ENCODE data around the gene ASTN2. TPM values are rescaled to one million over a fixed set of nuclear protein-coding genes. Genes with fewer than 3 reads are reported as not detected.
A peak's percentile ranks its signal among the peaks of the same experiment; 100 is the strongest.
"Not testable (repeated sequence)": the region's sequence is repeated elsewhere in the genome, so short reads cannot be mapped to it uniquely, and the experiment has no call there.

The ASTN2 gene
- total and polyA plus RNA-seq, 4 donors = 0.57 to 2.9 (median 1.4) TPM

DNA sequence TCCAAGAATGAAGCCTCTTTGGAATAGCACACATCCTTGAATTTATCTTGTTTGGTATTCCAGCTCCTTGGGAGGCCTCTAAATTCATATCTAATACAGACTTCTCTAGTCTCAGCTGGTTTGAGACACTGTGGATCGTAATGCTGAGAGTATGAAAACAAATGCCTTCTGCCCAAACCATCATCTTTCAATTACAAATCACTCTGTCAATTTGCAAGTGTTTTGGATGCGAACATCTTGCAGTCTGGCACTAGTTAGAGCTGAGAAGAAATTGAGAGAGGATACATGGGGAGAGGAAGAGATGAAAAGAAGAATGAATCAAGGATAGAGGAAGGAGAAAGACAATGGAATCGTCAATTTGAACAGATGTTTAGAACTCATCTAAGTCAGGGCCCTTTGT, 342.6 kb downstream of the ASTN2 start:
- H3K9ac ChIP-seq (ENCODE audit: low read depth in 1 of 2, low read length in 2 of 2) = no peak overlapping the region
- H3K4me1 ChIP-seq (ENCODE audit: control insufficient read depth in 4 of 4, insufficient read depth in 4 of 4, low read length in 3 of 4) = no peaks in the 10 kb centered on the region
- TF ChIP-seq EGR1 (IDR thresholded peaks at IDR 0.05; ENCODE audit: low read depth in 2 of 2) (no peak), YY1 (IDR thresholded peaks at IDR 0.05) (no peak), FOXA2 (IDR thresholded peaks at IDR 0.05) (no peak), SP1 (IDR thresholded peaks at IDR 0.05) (no peak), JUND (IDR thresholded peaks at IDR 0.05) (no peak), HNF4A (conservative IDR thresholded peaks at IDR 0.05) (no peak), RAD21 (IDR thresholded peaks at IDR 0.05) (no peak), RXRA (IDR thresholded peaks at IDR 0.05) (no peak), GABPA (IDR thresholded peaks at IDR 0.05 in 1 of 2, conservative IDR thresholded peaks at IDR 0.05 in 1 of 2) (no peak)
- TF ChIP-seq, protein P1, sequence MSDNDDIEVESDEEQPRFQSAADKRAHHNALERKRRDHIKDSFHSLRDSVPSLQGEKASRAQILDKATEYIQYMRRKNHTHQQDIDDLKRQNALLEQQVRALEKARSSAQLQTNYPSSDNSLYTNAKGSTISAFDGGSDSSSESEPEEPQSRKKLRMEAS (IDR thresholded peaks at IDR 0.05) = no peak
- TF ChIP-seq, protein P2, sequence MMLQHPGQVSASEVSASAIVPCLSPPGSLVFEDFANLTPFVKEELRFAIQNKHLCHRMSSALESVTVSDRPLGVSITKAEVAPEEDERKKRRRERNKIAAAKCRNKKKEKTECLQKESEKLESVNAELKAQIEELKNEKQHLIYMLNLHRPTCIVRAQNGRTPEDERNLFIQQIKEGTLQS (IDR thresholded peaks at IDR 0.05) = no peak
- H3K36me3 ChIP-seq (ENCODE audit: control insufficient read depth in 4 of 4, insufficient read depth in 3 of 4, low read depth in 1 of 4, low read length in 3 of 4) = no peaks in the 10 kb centered on the region
- DNase-seq (ENCODE audit: low spot score) = no peak
- no peak overlapping the region for H3K4me3 ChIP-seq (ENCODE audit: low read depth in 1 of 3, low read length in 3 of 3)
- no peak overlapping the region for H3K27ac ChIP-seq (ENCODE audit: low read depth in 1 of 2, low read length in 2 of 2)
- H3K9me3 ChIP-seq (ENCODE audit: control insufficient read depth in 4 of 4, low read length in 3 of 4) = no peaks in the 10 kb centered on the region
- 76% methylated on average over 3 of the region's 3 CpGs for WGBS
- no peaks in the 10 kb centered on the region for H3K27me3 ChIP-seq (ENCODE audit: control insufficient read depth in 4 of 4, insufficient read depth in 4 of 4, low read length in 3 of 4)

DNA sequence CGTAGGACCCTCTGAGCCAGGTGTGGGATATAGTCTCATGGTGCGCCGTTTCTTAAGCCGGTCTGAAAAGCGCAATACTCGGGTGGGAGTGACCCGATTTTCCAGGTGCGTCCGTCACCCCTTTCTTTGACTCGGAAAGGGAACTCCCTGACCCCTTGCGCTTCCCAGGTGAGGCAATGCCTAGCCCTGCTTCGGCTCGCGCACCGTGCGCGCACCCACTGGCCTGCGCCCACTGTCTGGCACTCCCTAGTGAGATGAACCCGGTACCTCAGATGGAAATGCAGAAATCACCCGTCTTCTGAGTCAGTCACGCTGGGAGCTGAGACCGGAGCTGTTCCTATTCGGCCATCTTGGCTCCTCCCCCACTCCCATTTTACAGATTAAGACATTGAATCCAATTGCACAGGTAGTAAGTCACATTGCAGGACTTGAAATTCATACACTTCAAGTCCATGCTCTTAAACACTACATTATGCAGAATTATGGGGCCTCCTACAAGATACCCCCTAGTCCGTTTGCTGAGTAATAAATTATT, 343.1 kb downstream of the ASTN2 start:
- H3K9me3 ChIP-seq (ENCODE audit: control insufficient read depth in 4 of 4, low read length in 3 of 4); H3K9ac ChIP-seq (ENCODE audit: low read depth in 1 of 2, low read length in 2 of 2); H3K36me3 ChIP-seq (ENCODE audit: control insufficient read depth in 4 of 4, insufficient read depth in 3 of 4, low read depth in 1 of 4, low read length in 3 of 4); DNase-seq (ENCODE audit: low spot score); H3K27ac ChIP-seq (ENCODE audit: low read depth in 1 of 2, low read length in 2 of 2); H3K4me3 ChIP-seq (ENCODE audit: low read depth in 1 of 3, low read length in 3 of 3); H3K4me1 ChIP-seq (ENCODE audit: control insufficient read depth in 4 of 4, insufficient read depth in 4 of 4, low read length in 3 of 4); H3K27me3 ChIP-seq (ENCODE audit: control insufficient read depth in 4 of 4, insufficient read depth in 4 of 4, low read length in 3 of 4): not testable (repeated sequence)
- WGBS = 76% methylated on average over 24 of the region's 24 CpGs

DNA sequence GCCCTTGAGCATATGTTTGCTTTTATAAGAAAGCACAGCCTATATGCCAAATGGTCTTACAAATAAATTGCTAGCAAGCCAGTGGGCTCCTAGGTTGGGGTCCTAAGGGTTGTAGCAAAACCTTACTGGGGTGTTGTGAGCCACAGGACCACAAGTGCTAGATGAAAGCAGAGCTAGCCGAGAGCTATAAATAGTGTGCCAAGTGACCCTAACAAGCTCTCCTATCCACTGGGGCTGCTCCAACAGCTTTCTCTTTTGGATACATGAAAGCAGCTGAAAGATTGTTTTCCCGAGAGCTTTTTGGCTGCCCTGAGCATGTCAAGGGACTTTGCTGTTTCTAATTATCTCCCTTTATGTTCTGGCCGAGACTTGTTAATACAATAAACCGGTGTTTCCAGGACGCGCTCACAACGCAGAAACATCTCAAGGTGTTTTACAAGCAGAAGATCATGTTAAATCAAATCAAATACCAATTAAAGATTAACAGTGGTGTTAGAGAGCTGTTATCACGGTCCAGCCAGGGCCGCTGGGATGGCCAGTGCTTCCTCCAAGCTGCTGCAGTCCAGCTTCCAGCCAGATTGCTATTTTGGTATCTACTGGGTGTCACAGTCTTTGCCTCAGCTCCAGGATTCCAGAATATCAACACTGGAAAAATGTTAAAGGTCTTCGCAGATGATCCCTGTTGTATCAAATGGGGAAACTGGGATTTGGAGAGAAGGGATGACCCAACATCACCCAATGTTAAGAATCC, 351.0 kb downstream of the ASTN2 start:
- Histone ChIP-seq H3K4me3 (ENCODE audit: low read depth in 1 of 3, low read length in 3 of 3) (no peak overlapping the region), H3K27me3 (ENCODE audit: control insufficient read depth in 4 of 4, insufficient read depth in 4 of 4, low read length in 3 of 4) (no peaks in the 10 kb centered on the region), H3K36me3 (ENCODE audit: control insufficient read depth in 4 of 4, insufficient read depth in 3 of 4, low read depth in 1 of 4, low read length in 3 of 4) (no peaks in the 10 kb centered on the region), H3K9me3 (ENCODE audit: control insufficient read depth in 4 of 4, low read length in 3 of 4) (no peaks in the 10 kb centered on the region), H3K4me1 (ENCODE audit: control insufficient read depth in 4 of 4, insufficient read depth in 4 of 4, low read length in 3 of 4) (no peaks in the 10 kb centered on the region), H3K27ac (ENCODE audit: low read depth in 1 of 2, low read length in 2 of 2) (no peak overlapping the region), H3K9ac (ENCODE audit: low read depth in 1 of 2, low read length in 2 of 2) (no peak overlapping the region)
- WGBS = 81% methylated on average over 10 of the region's 10 CpGs
- peak; percentile 27 for TF ChIP-seq NR2F2 (IDR thresholded peaks at IDR 0.05)
- TF ChIP-seq HNF4A (conservative IDR thresholded peaks at IDR 0.05) = no peak
- TF ChIP-seq YY1 (IDR thresholded peaks at IDR 0.05) = no peak
- TF ChIP-seq, protein P2 (IDR thresholded peaks at IDR 0.05) = no peak
- no peak for TF ChIP-seq RXRA (IDR thresholded peaks at IDR 0.05)
- no peak for TF ChIP-seq FOXA2 (IDR thresholded peaks at IDR 0.05)
- TF ChIP-seq, protein P3, sequence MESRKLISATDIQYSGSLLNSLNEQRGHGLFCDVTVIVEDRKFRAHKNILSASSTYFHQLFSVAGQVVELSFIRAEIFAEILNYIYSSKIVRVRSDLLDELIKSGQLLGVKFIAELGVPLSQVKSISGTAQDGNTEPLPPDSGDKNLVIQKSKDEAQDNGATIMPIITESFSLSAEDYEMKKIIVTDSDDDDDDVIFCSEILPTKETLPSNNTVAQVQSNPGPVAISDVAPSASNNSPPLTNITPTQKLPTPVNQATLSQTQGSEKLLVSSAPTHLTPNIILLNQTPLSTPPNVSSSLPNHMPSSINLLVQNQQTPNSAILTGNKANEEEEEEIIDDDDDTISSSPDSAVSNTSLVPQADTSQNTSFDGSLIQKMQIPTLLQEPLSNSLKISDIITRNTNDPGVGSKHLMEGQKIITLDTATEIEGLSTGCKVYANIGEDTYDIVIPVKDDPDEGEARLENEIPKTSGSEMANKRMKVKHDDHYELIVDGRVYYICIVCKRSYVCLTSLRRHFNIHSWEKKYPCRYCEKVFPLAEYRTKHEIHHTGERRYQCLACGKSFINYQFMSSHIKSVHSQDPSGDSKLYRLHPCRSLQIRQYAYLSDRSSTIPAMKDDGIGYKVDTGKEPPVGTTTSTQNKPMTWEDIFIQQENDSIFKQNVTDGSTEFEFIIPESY (IDR thresholded peaks at IDR 0.05) = no peak
- DNase-seq (ENCODE audit: low spot score) = no peak

All from liver (tissue), 9 donors.